ENCODE data around the gene PLEKHM3. TPM values are rescaled to one million over a fixed set of nuclear protein-coding genes. Genes with fewer than 3 reads are reported as not detected.

PLEKHM3 gene
- polyA plus RNA-seq, 2 of the 4 experiments (the other 2 are of a cell fraction), result 2.9 to 6.5 TPM

DNA sequence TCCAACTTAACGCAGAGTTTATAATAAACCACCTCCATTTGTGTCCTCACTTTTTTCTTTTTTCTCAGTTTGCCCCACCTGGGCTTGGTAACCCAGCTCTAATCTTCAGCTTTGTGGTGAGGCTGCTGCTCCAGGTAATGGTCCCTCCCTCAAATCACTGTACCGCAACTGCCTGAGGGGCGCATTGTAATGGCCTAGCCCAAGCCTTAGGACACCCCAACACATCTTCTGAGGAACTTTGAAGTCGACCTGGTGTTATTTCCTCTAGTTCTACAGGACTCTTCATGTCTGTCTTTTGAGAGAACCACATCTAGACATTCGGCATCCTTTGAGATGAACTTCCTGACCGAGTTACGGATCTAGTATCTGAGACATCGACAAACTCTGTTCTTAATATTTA, 99.7 kb downstream of the PLEKHM3 start:
- WGBS (ENCODE audit: missing lambda C conversion rate), result 87% methylated on average over 8 of the region's 8 CpGs
- no peak for ATAC-seq
- no peak for DNase-seq (ENCODE audit: low read depth in 1 of 2, low spot score in 1 of 2)
- H3K4me3 ChIP-seq, result no peak overlapping the region
- H3K4me2 ChIP-seq, result no peak overlapping the region
- FAIRE-seq, result no peak
- no peaks in the 10 kb centered on the region for H3K4me1 ChIP-seq
- POLR2A ChIA-PET, result no interaction called here
- no peak overlapping the region for H3K27ac ChIP-seq
- H3K9me3 ChIP-seq, result no peaks in the 10 kb centered on the region
- CTCF ChIA-PET, result interaction anchor here (1.1 to 2.2 kb wide), 2 partner anchors 48 to 180 kb away, joined by 3 to 7 read pairs; no protein-coding TSS in a partner anchor
- no peak for TF ChIP-seq RAD21 (conservative IDR thresholded peaks at IDR 0.05 in 1 of 2, IDR thresholded peaks at IDR 0.05 in 1 of 2)
- TF ChIP-seq ZSCAN20 (CRISPR knock-in tag; IDR thresholded peaks at IDR 0.05), result no peak
- TF ChIP-seq FOXS1 (CRISPR knock-in tag; IDR thresholded peaks at IDR 0.05), result no peak
- no peak for TF ChIP-seq RARB (CRISPR knock-in tag; IDR thresholded peaks at IDR 0.05)
- no peak for TF ChIP-seq ESRRA (IDR thresholded peaks at IDR 0.05; ENCODE audit: borderline replicate concordance, low read length)
- no peak for TF ChIP-seq JUNB (IDR thresholded peaks at IDR 0.05)
- TF ChIP-seq HDAC2 (IDR thresholded peaks at IDR 0.05), result no peak
- no peak for TF ChIP-seq FOSL2 (IDR thresholded peaks at IDR 0.05)
- TF ChIP-seq FOSL2 (CRISPR knock-in tag; IDR thresholded peaks at IDR 0.05), result no peak

DNA sequence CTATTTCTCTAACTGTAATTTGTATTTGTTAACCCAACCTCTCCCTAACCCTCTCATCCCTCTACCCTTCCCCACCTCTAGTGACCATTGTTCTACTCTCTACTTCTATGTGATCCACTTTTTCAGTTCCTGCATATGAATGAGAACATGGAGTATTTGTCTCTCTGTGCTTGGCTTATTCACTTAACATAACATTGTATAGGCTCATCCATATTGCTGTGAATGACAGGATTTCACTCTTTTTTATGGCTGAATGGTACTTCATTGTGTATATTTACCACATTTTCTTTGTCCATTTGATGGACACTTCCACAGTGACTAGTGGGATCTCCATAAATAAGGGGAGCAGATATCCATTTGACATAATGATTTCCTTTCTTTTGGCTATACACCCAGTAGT, 103.7 kb downstream of the PLEKHM3 start:
- ChIA-PET POLR2A (no interaction called here), CTCF (interaction anchor here (1.6 kb wide), 1 partner anchor 119 kb away, joined by 6 read pairs; no protein-coding TSS in a partner anchor)
- FAIRE-seq, result no peak
- no peak for DNase-seq (ENCODE audit: low read depth in 1 of 2, low spot score in 1 of 2)
- Histone ChIP-seq H3K27ac (no peak overlapping the region), H3K9me3 (no peaks in the 10 kb centered on the region), H3K4me2 (no peak overlapping the region), H3K4me3 (no peak overlapping the region), H3K4me1 (peaks cover 18% of the 10 kb centered on the region)
- no peak for ATAC-seq
- TF ChIP-seq JUN (IDR thresholded peaks at IDR 0.05) (no peak), NR3C1 (IDR thresholded peaks at IDR 0.05) (no peak), CEBPB (IDR thresholded peaks at IDR 0.05) (no peak), POLR2A (IDR thresholded peaks at IDR 0.05; ENCODE audit: low read length) (no peak)
- TF ChIP-seq, protein P1, sequence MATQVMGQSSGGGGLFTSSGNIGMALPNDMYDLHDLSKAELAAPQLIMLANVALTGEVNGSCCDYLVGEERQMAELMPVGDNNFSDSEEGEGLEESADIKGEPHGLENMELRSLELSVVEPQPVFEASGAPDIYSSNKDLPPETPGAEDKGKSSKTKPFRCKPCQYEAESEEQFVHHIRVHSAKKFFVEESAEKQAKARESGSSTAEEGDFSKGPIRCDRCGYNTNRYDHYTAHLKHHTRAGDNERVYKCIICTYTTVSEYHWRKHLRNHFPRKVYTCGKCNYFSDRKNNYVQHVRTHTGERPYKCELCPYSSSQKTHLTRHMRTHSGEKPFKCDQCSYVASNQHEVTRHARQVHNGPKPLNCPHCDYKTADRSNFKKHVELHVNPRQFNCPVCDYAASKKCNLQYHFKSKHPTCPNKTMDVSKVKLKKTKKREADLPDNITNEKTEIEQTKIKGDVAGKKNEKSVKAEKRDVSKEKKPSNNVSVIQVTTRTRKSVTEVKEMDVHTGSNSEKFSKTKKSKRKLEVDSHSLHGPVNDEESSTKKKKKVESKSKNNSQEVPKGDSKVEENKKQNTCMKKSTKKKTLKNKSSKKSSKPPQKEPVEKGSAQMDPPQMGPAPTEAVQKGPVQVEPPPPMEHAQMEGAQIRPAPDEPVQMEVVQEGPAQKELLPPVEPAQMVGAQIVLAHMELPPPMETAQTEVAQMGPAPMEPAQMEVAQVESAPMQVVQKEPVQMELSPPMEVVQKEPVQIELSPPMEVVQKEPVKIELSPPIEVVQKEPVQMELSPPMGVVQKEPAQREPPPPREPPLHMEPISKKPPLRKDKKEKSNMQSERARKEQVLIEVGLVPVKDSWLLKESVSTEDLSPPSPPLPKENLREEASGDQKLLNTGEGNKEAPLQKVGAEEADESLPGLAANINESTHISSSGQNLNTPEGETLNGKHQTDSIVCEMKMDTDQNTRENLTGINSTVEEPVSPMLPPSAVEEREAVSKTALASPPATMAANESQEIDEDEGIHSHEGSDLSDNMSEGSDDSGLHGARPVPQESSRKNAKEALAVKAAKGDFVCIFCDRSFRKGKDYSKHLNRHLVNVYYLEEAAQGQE (IDR thresholded peaks at IDR 0.05), result no peak
- TF ChIP-seq, protein P2, sequence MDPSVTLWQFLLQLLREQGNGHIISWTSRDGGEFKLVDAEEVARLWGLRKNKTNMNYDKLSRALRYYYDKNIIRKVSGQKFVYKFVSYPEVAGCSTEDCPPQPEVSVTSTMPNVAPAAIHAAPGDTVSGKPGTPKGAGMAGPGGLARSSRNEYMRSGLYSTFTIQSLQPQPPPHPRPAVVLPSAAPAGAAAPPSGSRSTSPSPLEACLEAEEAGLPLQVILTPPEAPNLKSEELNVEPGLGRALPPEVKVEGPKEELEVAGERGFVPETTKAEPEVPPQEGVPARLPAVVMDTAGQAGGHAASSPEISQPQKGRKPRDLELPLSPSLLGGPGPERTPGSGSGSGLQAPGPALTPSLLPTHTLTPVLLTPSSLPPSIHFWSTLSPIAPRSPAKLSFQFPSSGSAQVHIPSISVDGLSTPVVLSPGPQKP (IDR thresholded peaks at IDR 0.05; ENCODE audit: low read depth, low read length), result no peak
- TF ChIP-seq, protein P3, sequence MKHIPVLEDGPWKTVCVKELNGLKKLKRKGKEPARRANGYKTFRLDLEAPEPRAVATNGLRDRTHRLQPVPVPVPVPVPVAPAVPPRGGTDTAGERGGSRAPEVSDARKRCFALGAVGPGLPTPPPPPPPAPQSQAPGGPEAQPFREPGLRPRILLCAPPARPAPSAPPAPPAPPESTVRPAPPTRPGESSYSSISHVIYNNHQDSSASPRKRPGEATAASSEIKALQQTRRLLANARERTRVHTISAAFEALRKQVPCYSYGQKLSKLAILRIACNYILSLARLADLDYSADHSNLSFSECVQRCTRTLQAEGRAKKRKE (CRISPR knock-in tag; IDR thresholded peaks at IDR 0.05; ENCODE audit: low read depth), result no peak

DNA sequence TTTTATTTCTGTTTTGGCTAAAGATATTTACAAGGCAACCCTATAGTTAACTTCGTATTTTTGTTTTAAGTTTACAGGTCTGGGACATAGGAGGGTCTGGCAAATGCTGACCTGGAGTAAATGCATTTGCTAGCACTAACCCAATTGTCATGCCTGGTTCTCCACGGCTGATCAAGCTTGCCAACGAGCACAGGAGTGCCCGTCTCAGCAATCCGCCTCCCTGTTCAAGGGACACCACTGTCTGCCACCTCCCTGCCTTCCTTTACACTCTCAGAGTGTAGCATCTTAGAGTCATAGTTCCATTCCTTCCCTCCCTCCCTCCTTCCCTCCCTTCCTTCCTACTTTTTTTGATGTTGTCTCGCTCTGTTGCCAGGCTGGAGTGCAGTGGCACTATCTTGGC, 104.6 kb downstream of the PLEKHM3 start:
- no peaks in the 10 kb centered on the region for H3K9me3 ChIP-seq
- H3K4me2 ChIP-seq, result no peak overlapping the region
- TF ChIP-seq, protein P4, sequence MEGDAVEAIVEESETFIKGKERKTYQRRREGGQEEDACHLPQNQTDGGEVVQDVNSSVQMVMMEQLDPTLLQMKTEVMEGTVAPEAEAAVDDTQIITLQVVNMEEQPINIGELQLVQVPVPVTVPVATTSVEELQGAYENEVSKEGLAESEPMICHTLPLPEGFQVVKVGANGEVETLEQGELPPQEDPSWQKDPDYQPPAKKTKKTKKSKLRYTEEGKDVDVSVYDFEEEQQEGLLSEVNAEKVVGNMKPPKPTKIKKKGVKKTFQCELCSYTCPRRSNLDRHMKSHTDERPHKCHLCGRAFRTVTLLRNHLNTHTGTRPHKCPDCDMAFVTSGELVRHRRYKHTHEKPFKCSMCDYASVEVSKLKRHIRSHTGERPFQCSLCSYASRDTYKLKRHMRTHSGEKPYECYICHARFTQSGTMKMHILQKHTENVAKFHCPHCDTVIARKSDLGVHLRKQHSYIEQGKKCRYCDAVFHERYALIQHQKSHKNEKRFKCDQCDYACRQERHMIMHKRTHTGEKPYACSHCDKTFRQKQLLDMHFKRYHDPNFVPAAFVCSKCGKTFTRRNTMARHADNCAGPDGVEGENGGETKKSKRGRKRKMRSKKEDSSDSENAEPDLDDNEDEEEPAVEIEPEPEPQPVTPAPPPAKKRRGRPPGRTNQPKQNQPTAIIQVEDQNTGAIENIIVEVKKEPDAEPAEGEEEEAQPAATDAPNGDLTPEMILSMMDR (IDR thresholded peaks at IDR 0.05), result no peak
- TF ChIP-seq, protein P5, sequence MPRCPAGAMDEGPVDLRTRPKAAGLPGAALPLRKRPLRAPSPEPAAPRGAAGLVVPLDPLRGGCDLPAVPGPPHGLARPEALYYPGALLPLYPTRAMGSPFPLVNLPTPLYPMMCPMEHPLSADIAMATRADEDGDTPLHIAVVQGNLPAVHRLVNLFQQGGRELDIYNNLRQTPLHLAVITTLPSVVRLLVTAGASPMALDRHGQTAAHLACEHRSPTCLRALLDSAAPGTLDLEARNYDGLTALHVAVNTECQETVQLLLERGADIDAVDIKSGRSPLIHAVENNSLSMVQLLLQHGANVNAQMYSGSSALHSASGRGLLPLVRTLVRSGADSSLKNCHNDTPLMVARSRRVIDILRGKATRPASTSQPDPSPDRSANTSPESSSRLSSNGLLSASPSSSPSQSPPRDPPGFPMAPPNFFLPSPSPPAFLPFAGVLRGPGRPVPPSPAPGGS (IDR thresholded peaks at IDR 0.05), result no peak
- TF ChIP-seq EHMT2 (IDR thresholded peaks at IDR 0.05; ENCODE audit: low read depth) (no peak), CEBPB (IDR thresholded peaks at IDR 0.05) (no peak), FOSB (CRISPR knock-in tag; IDR thresholded peaks at IDR 0.05) (no peak), SMC3 (IDR thresholded peaks at IDR 0.05) (no peak)
- TF ChIP-seq, protein P6, sequence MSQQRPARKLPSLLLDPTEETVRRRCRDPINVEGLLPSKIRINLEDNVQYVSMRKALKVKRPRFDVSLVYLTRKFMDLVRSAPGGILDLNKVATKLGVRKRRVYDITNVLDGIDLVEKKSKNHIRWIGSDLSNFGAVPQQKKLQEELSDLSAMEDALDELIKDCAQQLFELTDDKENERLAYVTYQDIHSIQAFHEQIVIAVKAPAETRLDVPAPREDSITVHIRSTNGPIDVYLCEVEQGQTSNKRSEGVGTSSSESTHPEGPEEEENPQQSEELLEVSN (IDR thresholded peaks at IDR 0.05; ENCODE audit: borderline replicate concordance, low read depth), result no peak
- TF ChIP-seq, protein P7, sequence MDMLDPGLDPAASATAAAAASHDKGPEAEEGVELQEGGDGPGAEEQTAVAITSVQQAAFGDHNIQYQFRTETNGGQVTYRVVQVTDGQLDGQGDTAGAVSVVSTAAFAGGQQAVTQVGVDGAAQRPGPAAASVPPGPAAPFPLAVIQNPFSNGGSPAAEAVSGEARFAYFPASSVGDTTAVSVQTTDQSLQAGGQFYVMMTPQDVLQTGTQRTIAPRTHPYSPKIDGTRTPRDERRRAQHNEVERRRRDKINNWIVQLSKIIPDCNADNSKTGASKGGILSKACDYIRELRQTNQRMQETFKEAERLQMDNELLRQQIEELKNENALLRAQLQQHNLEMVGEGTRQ (IDR thresholded peaks at IDR 0.05), result no peak
- peaks cover 21% of the 10 kb centered on the region for H3K4me1 ChIP-seq
- 91% methylated on average over 6 of the region's 6 CpGs for WGBS (ENCODE audit: missing lambda C conversion rate)
- no peak for DNase-seq (ENCODE audit: low read depth in 1 of 2, low spot score in 1 of 2)
- FAIRE-seq, result no peak
- POLR2A ChIA-PET, result no interaction called here
- CTCF ChIA-PET, result no interaction called here
- no peak overlapping the region for H3K4me3 ChIP-seq
- ATAC-seq, result no peak
- H3K27ac ChIP-seq, result no peak overlapping the region

Data from A549 (cell line).